Measurements from ENCODE around the gene RORB.

GRCh38 chr9:74653410-74654080 is 156.4 kb downstream of the RORB start:
- TF ChIP-seq CTCF (IDR thresholded peaks at IDR 0.05) (no peak), POLR2A (IDR thresholded peaks at IDR 0.05) (no peak)
